ENCODE data around the gene SBSN. TPM values are rescaled to one million over a fixed set of nuclear protein-coding genes. Genes with fewer than 3 reads are reported as not detected.

Gene SBSN
- total RNA-seq (2014; rRNA removed; shearing (Covaris generic); ENCODE audit: low replicate concordance): 0.25 TPM in 1 of 2 replicates, not detected in the other

- no peak within 1 kb of the TSS for H3K4me3 ChIP-seq (ENCODE audit: low read length)
- no peaks in the 10 kb centered on the region for H3K27me3 ChIP-seq (ENCODE audit: low read length)
- no peak within 1 kb of the TSS for H3K27ac ChIP-seq (ENCODE audit: low read length)
Observed at GRCh38 chr19:35528218-35529038, at the start of gene SBSN. Gene SBSN (minus strand): TSS chr19:35528311. CDS start chr19:35528281, 30 bp downstream.

GRCh38 chr19:35571406-35571965, 43.4 kb upstream of the SBSN start:
- no peaks in the 10 kb centered on the region for H3K4me1 ChIP-seq (ENCODE audit: low read length)
- no peaks in the 10 kb centered on the region for H3K27me3 ChIP-seq (ENCODE audit: low read length)

More at GRCh38 chr19:35528218-35529038, at the start of gene SBSN:
- Histone ChIP-seq H4K20me1 (ENCODE audit: insufficient read depth, low read depth, low read length) (no peaks in the 10 kb centered on the region), H3K4me1 (ENCODE audit: low read length) (no peaks in the 10 kb centered on the region), H3K9me3 (ENCODE audit: low read length) (no peaks in the 10 kb centered on the region), H3K79me2 (ENCODE audit: low read length) (no peaks in the 10 kb centered on the region), H3K4me2 (ENCODE audit: low read depth, low read length, poor library complexity, severe bottlenecking) (no peak within 1 kb of the TSS), H2AFZ (ENCODE audit: low read length) (no peak within 1 kb of the TSS), H3K9ac (ENCODE audit: low read length) (no peak within 1 kb of the TSS), H3K36me3 (ENCODE audit: insufficient read depth, low read length) (no peaks in the 10 kb centered on the region), H3K9me2 (replicated peaks; ENCODE audit: insufficient read depth, low read length) (no peaks in the 10 kb centered on the region)
- no peak for DNase-seq

GRCh38 chr19:35569281-35569781, 41.2 kb upstream of the SBSN start:
- Histone ChIP-seq H3K9me2 (replicated peaks; ENCODE audit: insufficient read depth, low read length) (no peaks in the 10 kb centered on the region), H3K27me3 (ENCODE audit: low read length) (no peaks in the 10 kb centered on the region), H3K79me2 (ENCODE audit: low read length) (no peaks in the 10 kb centered on the region), H3K9ac (ENCODE audit: low read length) (no peak overlapping the region), H3K4me3 (ENCODE audit: low read length) (no peak overlapping the region), H3K4me1 (ENCODE audit: low read length) (no peaks in the 10 kb centered on the region), H2AFZ (ENCODE audit: low read length) (no peak overlapping the region), H3K36me3 (ENCODE audit: insufficient read depth, low read length) (no peaks in the 10 kb centered on the region), H3K27ac (ENCODE audit: low read length) (no peak overlapping the region), H3K4me2 (ENCODE audit: low read depth, low read length, poor library complexity, severe bottlenecking) (no peak overlapping the region), H4K20me1 (ENCODE audit: insufficient read depth, low read depth, low read length) (no peaks in the 10 kb centered on the region), H3K9me3 (ENCODE audit: low read length) (no peaks in the 10 kb centered on the region)
- DNase-seq: no peak

More at GRCh38 chr19:35571406-35571965, 43.4 kb upstream of the SBSN start:
- no peaks in the 10 kb centered on the region for H3K9me2 ChIP-seq (replicated peaks; ENCODE audit: insufficient read depth, low read length)
- no peak overlapping the region for H3K4me3 ChIP-seq (ENCODE audit: low read length)
- H2AFZ ChIP-seq (ENCODE audit: low read length): no peak overlapping the region
- H3K9ac ChIP-seq (ENCODE audit: low read length): no peak overlapping the region
- no peak overlapping the region for H3K4me2 ChIP-seq (ENCODE audit: low read depth, low read length, poor library complexity, severe bottlenecking)
- H3K9me3 ChIP-seq (ENCODE audit: low read length): peaks cover 10% of the 10 kb centered on the region
- H4K20me1 ChIP-seq (ENCODE audit: insufficient read depth, low read depth, low read length): no peaks in the 10 kb centered on the region
- H3K79me2 ChIP-seq (ENCODE audit: low read length): no peaks in the 10 kb centered on the region
- no peak for DNase-seq
- H3K36me3 ChIP-seq (ENCODE audit: insufficient read depth, low read length): no peaks in the 10 kb centered on the region; the same call in 1 of the 2 replicates
- no peak overlapping the region for H3K27ac ChIP-seq (ENCODE audit: low read length)

- H4K20me1 ChIP-seq (ENCODE audit: insufficient read depth, low read depth, low read length): no peaks in the 10 kb centered on the region
- no peaks in the 10 kb centered on the region for H3K79me2 ChIP-seq (ENCODE audit: low read length)
- H3K9ac ChIP-seq (ENCODE audit: low read length): no peak overlapping the region
- no peak overlapping the region for H3K4me3 ChIP-seq (ENCODE audit: low read length)
- H3K27ac ChIP-seq (ENCODE audit: low read length): no peak overlapping the region
- H3K9me2 ChIP-seq (replicated peaks; ENCODE audit: insufficient read depth, low read length): no peaks in the 10 kb centered on the region
- H3K27me3 ChIP-seq (ENCODE audit: low read length): no peaks in the 10 kb centered on the region
- no peaks in the 10 kb centered on the region for H3K36me3 ChIP-seq (ENCODE audit: insufficient read depth, low read length)
- H3K4me1 ChIP-seq (ENCODE audit: low read length): no peaks in the 10 kb centered on the region
- H2AFZ ChIP-seq (ENCODE audit: low read length): no peak overlapping the region
- DNase-seq: no peak
- no peaks in the 10 kb centered on the region for H3K9me3 ChIP-seq (ENCODE audit: low read length)
- no peak overlapping the region for H3K4me2 ChIP-seq (ENCODE audit: low read depth, low read length, poor library complexity, severe bottlenecking)
Observed at GRCh38 chr19:35566738-35567137, 38.6 kb upstream of the SBSN start.

GRCh38 chr19:35565016-35565856, 37.1 kb upstream of the SBSN start:
- Histone ChIP-seq H3K9me3 (ENCODE audit: low read length) (no peaks in the 10 kb centered on the region), H3K4me2 (ENCODE audit: low read depth, low read length, poor library complexity, severe bottlenecking) (no peak overlapping the region), H3K9ac (ENCODE audit: low read length) (no peak overlapping the region), H4K20me1 (ENCODE audit: insufficient read depth, low read depth, low read length) (no peaks in the 10 kb centered on the region), H2AFZ (ENCODE audit: low read length) (no peak overlapping the region), H3K27ac (ENCODE audit: low read length) (no peak overlapping the region), H3K4me1 (ENCODE audit: low read length) (no peaks in the 10 kb centered on the region; the same call in 1 of the 2 replicates), H3K79me2 (ENCODE audit: low read length) (no peaks in the 10 kb centered on the region), H3K4me3 (ENCODE audit: low read length) (no peak overlapping the region), H3K36me3 (ENCODE audit: insufficient read depth, low read length) (no peaks in the 10 kb centered on the region), H3K27me3 (ENCODE audit: low read length) (no peaks in the 10 kb centered on the region), H3K9me2 (replicated peaks; ENCODE audit: insufficient read depth, low read length) (no peaks in the 10 kb centered on the region)
- DNase-seq: no peak

GRCh38 chr19:35563207-35563829, 35.2 kb upstream of the SBSN start, which contains the start of gene ATP4A:
Gene ATP4A (minus strand): TSS chr19:35563658. CDS start chr19:35563629, 29 bp downstream.
- H3K4me2 ChIP-seq (ENCODE audit: low read depth, low read length, poor library complexity, severe bottlenecking): no peak within 1 kb of the TSS
- no peaks in the 10 kb centered on the region for H4K20me1 ChIP-seq (ENCODE audit: insufficient read depth, low read depth, low read length)
- H3K9me2 ChIP-seq (replicated peaks; ENCODE audit: insufficient read depth, low read length): no peaks in the 10 kb centered on the region
- no peak within 1 kb of the TSS for H3K9ac ChIP-seq (ENCODE audit: low read length)
- H3K4me3 ChIP-seq (ENCODE audit: low read length): no peak within 1 kb of the TSS
- H3K27me3 ChIP-seq (ENCODE audit: low read length): no peaks in the 10 kb centered on the region
- no peaks in the 10 kb centered on the region for H3K9me3 ChIP-seq (ENCODE audit: low read length)
- no peak within 1 kb of the TSS for H3K27ac ChIP-seq (ENCODE audit: low read length)
- H3K79me2 ChIP-seq (ENCODE audit: low read length): no peaks in the 10 kb centered on the region
- no peaks in the 10 kb centered on the region for H3K36me3 ChIP-seq (ENCODE audit: insufficient read depth, low read length)
- peaks cover 11% of the 10 kb centered on the region for H3K4me1 ChIP-seq (ENCODE audit: low read length)
- DNase-seq: no peak
- H2AFZ ChIP-seq (ENCODE audit: low read length): no peak within 1 kb of the TSS

- peaks cover 11% of the 10 kb centered on the region for H3K4me1 ChIP-seq (ENCODE audit: low read length)
- no peaks in the 10 kb centered on the region for H3K27me3 ChIP-seq (ENCODE audit: low read length)
- no peak overlapping the region for H2AFZ ChIP-seq (ENCODE audit: low read length)
- no peaks in the 10 kb centered on the region for H3K79me2 ChIP-seq (ENCODE audit: low read length)
- no peak overlapping the region for H3K9ac ChIP-seq (ENCODE audit: low read length)
- no peaks in the 10 kb centered on the region for H3K9me3 ChIP-seq (ENCODE audit: low read length)
- H3K27ac ChIP-seq (ENCODE audit: low read length): no peak overlapping the region
- no peak overlapping the region for H3K4me2 ChIP-seq (ENCODE audit: low read depth, low read length, poor library complexity, severe bottlenecking)
- DNase-seq: no peak
- H4K20me1 ChIP-seq (ENCODE audit: insufficient read depth, low read depth, low read length): no peaks in the 10 kb centered on the region
- no peak overlapping the region for H3K4me3 ChIP-seq (ENCODE audit: low read length)
- no peaks in the 10 kb centered on the region for H3K9me2 ChIP-seq (replicated peaks; ENCODE audit: insufficient read depth, low read length)
- no peaks in the 10 kb centered on the region for H3K36me3 ChIP-seq (ENCODE audit: insufficient read depth, low read length)
Observed at GRCh38 chr19:35562776-35563175, 34.7 kb upstream of the SBSN start.

Data from Karpas-422 (cell line).